HepG2 (cell line): ENCODE results near the gene DPAGT1. TPM values are rescaled to one million over a fixed set of nuclear protein-coding genes. Genes with fewer than 3 reads are reported as not detected.

Source experiments
- CENPT ChIP-seq: sonication (generic); formaldehyde crosslinking; IDR thresholded peaks from 2 replicates; pipeline ENCODE4 v1.8.0; 2022; ENCODE audit warnings: low read depth, mild to moderate bottlenecking, moderate library complexity, missing genetic modification reagents
- CENPX ChIP-seq: sonication (generic); formaldehyde crosslinking; IDR thresholded peaks from 2 replicates; pipeline ENCODE4 v1.9.0; 2021; ENCODE audit warnings: mild to moderate bottlenecking, missing genetic modification reagents, moderate library complexity
- CREB1 ChIP-seq, 2 experiments: fragments of 450-650 bp in 1 of 2; IDR thresholded peaks; 2 replicates each; pipeline ENCODE4 v1.6.1; 2016 to 2017; ENCODE audit warnings: control low read depth in 1 of 2, mild to moderate bottlenecking in 1 of 2, missing compliant biosample characterization in 1 of 2, missing genetic modification characterization in 1 of 2
- CTCF ChIP-seq: sonication (generic); formaldehyde crosslinking; IDR thresholded peaks from 2 replicates; pipeline ENCODE4 v1.5.0; 2020; ENCODE audit warnings: mild to moderate bottlenecking, missing genetic modification reagents, moderate library complexity
- DMTF1 ChIP-seq: sonication (generic); formaldehyde crosslinking; IDR thresholded peaks from 2 replicates; pipeline ENCODE4 v1.4.0; 2020; ENCODE audit warnings: mild to moderate bottlenecking, missing genetic modification reagents
- HNF4G ChIP-seq, 2 experiments: sonication (generic) in 1 of 2; formaldehyde crosslinking in 1 of 2; IDR thresholded peaks; 2 replicates each; pipeline versions ENCODE4 v1.4.0 to v1.6.1; 2011 to 2020; ENCODE audit warnings: borderline replicate concordance in 2 of 2, low read depth in 2 of 2, mild to moderate bottlenecking in 2 of 2, low read length in 1 of 2, missing genetic modification reagents in 1 of 2, moderate library complexity in 1 of 2
- KLF11 ChIP-seq: IDR thresholded peaks from 2 replicates; pipeline ENCODE4 v1.6.1; 2016; ENCODE audit warnings: missing compliant biosample characterization
- MEIS2 ChIP-seq: sonication (generic); formaldehyde crosslinking; IDR thresholded peaks from 2 replicates; pipeline ENCODE4 v1.9.0; 2021; ENCODE audit warnings: mild to moderate bottlenecking, missing genetic modification reagents
- MTF1 ChIP-seq: sonication (generic); formaldehyde crosslinking; IDR thresholded peaks from 2 replicates; pipeline ENCODE4 v1.5.0; 2020; ENCODE audit warnings: missing genetic modification reagents
- NFAT5 ChIP-seq: sonication (generic); formaldehyde crosslinking; IDR thresholded peaks from 2 replicates; pipeline ENCODE4 v1.4.0; 2020; ENCODE audit warnings: missing genetic modification reagents
- RARA ChIP-seq: IDR thresholded peaks from 2 replicates; pipeline ENCODE4 v1.6.1; 2016; ENCODE audit warnings: missing genetic modification reagents, missing compliant biosample characterization
- RFX1 ChIP-seq: fragments of 450-650 bp; IDR thresholded peaks from 2 replicates; pipeline ENCODE4 v1.6.1; 2017
- SMAD3 ChIP-seq: sonication (generic); formaldehyde crosslinking; IDR thresholded peaks from 2 replicates; pipeline ENCODE4 v1.4.0; 2020; ENCODE audit warnings: missing genetic modification reagents
- SNAPC5 ChIP-seq: sonication (generic); formaldehyde crosslinking; IDR thresholded peaks from 2 replicates; pipeline ENCODE4 v1.8.1; 2023; ENCODE audit warnings: mild to moderate bottlenecking, missing genetic modification reagents, borderline replicate concordance
- ZEB1 ChIP-seq: IDR thresholded peaks from 2 replicates; pipeline ENCODE4 v1.6.1; 2012; ENCODE audit warnings: mild to moderate bottlenecking, low read depth, inconsistent platforms; ENCODE audit not compliant: insufficient replicate concordance
- ZNF260 ChIP-seq: sonication (generic); formaldehyde crosslinking; IDR thresholded peaks from 2 replicates; pipeline ENCODE4 v1.4.0; 2020; ENCODE audit warnings: missing genetic modification reagents, low read depth, mild to moderate bottlenecking, borderline replicate concordance
- ZNF430 ChIP-seq: sonication (generic); formaldehyde crosslinking; IDR thresholded peaks from 2 replicates; pipeline ENCODE4 v1.9.0; 2021; ENCODE audit warnings: mild to moderate bottlenecking, missing genetic modification reagents
- ZNF550 ChIP-seq: sonication (generic); formaldehyde crosslinking; IDR thresholded peaks from 2 replicates; pipeline ENCODE4 v1.4.0; 2020; ENCODE audit warnings: mild to moderate bottlenecking, missing genetic modification reagents, borderline replicate concordance
- polyA plus RNA-seq, 8 experiments: library from polyadenylated mRNA; depleted of rRNA in 3 of 8; stranded (reverse) in 7 of 8; unstranded in 1 of 8; fragments of >200 nt; fragmentation: Illumina TruSeq in 4 of 8; extraction: Trizol in 4 of 8; gene quantifications; 2 replicates each; pipeline versions ENCODE4 v1.2.1 to v1.2.3, GENCODE V29; 2011 to 2016; ENCODE audit warnings: low read depth in 4 of 8, missing spikeins in 1 of 8, mixed read lengths in 1 of 8; ENCODE audit not compliant: insufficient read depth in 1 of 8
- total RNA-seq, 5 experiments: library from RNA; depleted of rRNA; stranded (reverse); fragments of >200 nt; fragmentation: Illumina TruSeq; extraction: Trizol; gene quantifications; 2 replicates each; pipeline ENCODE4 v1.2.3, GENCODE V29; 2016; ENCODE audit warnings: low read depth in 1 of 5

DPAGT1 gene
- total and polyA plus RNA-seq, 2 of the 13 experiments (the other 11 are each of a cell fraction or from before 2014, with no cell fraction given) = 37.6 to 70.7 TPM

GRCh38 chr11:119108857-119109221, 7.2 kb upstream of the DPAGT1 start (continued):
- TF ChIP-seq CTCF (CRISPR knock-in tag) (no peak), CENPX (CRISPR knock-in tag) (no peak), ZNF550 (CRISPR knock-in tag) (no peak), ZNF260 (CRISPR knock-in tag) (no peak), SNAPC5 (CRISPR knock-in tag) (no peak), RARA (peak; percentile 43), HNF4G (IDR thresholded peaks at IDR 0.05; ENCODE audit: borderline replicate concordance, low read depth, low read length) (peak; percentile 81), HNF4G (CRISPR knock-in tag; IDR thresholded peaks at IDR 0.05; ENCODE audit: borderline replicate concordance, low read depth) (0 out of 2 replicates have a peak, but pooled peaks have one; percentile 48), KLF11 (CRISPR knock-in tag) (no peak), CREB1 (IDR thresholded peaks at IDR 0.05) (no peak), CREB1 (CRISPR knock-in tag; IDR thresholded peaks at IDR 0.05) (peak; percentile 58), SMAD3 (CRISPR knock-in tag) (no peak), ZNF430 (CRISPR knock-in tag) (no peak), MTF1 (CRISPR knock-in tag) (no peak), CENPT (CRISPR knock-in tag) (no peak), NFAT5 (CRISPR knock-in tag) (no peak), MEIS2 (CRISPR knock-in tag) (no peak), RFX1 (no peak), DMTF1 (no peak), ZEB1 (peak; percentile 14)
